OCI-LY1 (cell line): Measurements from ENCODE around the gene FOXA3.

ENCODE experiments used
- H2AFZ ChIP-seq: fragments of 200-600 bp; sonication (generic), shearing (Covaris generic); 2 replicates; pipeline ENCODE4 v1.6.0; 2014; ENCODE audit warnings: antibody characterized with exemption, mild to moderate bottlenecking, low read length
- H3F3A ChIP-seq: fragments of 200-600 bp; sonication (generic), shearing (Covaris generic); 2 replicates; pipeline ENCODE4 v1.6.0; 2014; ENCODE audit warnings: mild to moderate bottlenecking, antibody characterized with exemption, low read length, moderate library complexity; ENCODE audit not compliant: insufficient read depth
- H3K27ac ChIP-seq: fragments of 200-600 bp; sonication (generic); 2 replicates; pipeline ENCODE4 v1.5.1; 2014; ENCODE audit warnings: low read length, mixed run types, mild to moderate bottlenecking, low read depth; ENCODE audit not compliant: poor library complexity, severe bottlenecking
- H3K27me3 ChIP-seq: fragments of 200-600 bp; sonication (generic); 2 replicates; pipeline ENCODE4 v1.6.0; 2014; ENCODE audit warnings: antibody characterized with exemption, mild to moderate bottlenecking, low read length, moderate library complexity; ENCODE audit not compliant: insufficient read depth
- H3K36me3 ChIP-seq: fragments of 200-600 bp; sonication (generic); 2 replicates; pipeline ENCODE4 v1.6.1; 2014; ENCODE audit warnings: mild to moderate bottlenecking, antibody characterized with exemption, low read length, moderate library complexity, mixed read lengths; ENCODE audit not compliant: insufficient read depth
- H3K4me1 ChIP-seq: fragments of 200-600 bp; sonication (generic); 2 replicates; pipeline ENCODE4 v1.5.1; 2014; ENCODE audit warnings: mild to moderate bottlenecking, low read length, moderate library complexity; ENCODE audit not compliant: insufficient read depth, severe bottlenecking
- H3K4me2 ChIP-seq: fragments of 200-600 bp; sonication (generic), shearing (Covaris generic); 2 replicates; pipeline ENCODE4 v1.6.1; 2014; ENCODE audit warnings: low read length
- H3K4me3 ChIP-seq: fragments of 200-600 bp; sonication (generic); 2 replicates; pipeline ENCODE4 v1.5.1; 2014; ENCODE audit warnings: low read length, low read depth, mild to moderate bottlenecking, mixed read lengths; ENCODE audit not compliant: poor library complexity, severe bottlenecking
- H3K79me2 ChIP-seq: fragments of 200-600 bp; shearing (Covaris generic); 2 replicates; pipeline ENCODE4 v1.6.1; 2016; ENCODE audit warnings: mixed run types, low read length, mixed read lengths; ENCODE audit not compliant: insufficient read depth
- H3K9ac ChIP-seq: fragments of 200-600 bp; sonication (generic), shearing (Covaris generic); 2 replicates; pipeline ENCODE4 v1.6.1; 2014; ENCODE audit warnings: mild to moderate bottlenecking, low read length, mixed read lengths
- H3K9me2 ChIP-seq: fragments of 200-600 bp; sonication (generic), shearing (Covaris generic); 2 replicates; pipeline ENCODE4 v1.6.1; 2014; ENCODE audit warnings: low read depth, mild to moderate bottlenecking, low read length, mixed read lengths
- H3K9me3 ChIP-seq: fragments of 200-600 bp; shearing (Covaris generic); 2 replicates; pipeline ENCODE4 v1.6.1; 2014; ENCODE audit warnings: low read length, mixed read lengths
- H4K20me1 ChIP-seq: fragments of 200-600 bp; sonication (generic), shearing (Covaris generic); 2 replicates; pipeline ENCODE4 v1.6.0; 2016; ENCODE audit warnings: mild to moderate bottlenecking, low read length; ENCODE audit not compliant: insufficient read depth
- EZH2 ChIP-seq: fragments of 200-600 bp; sonication (generic), shearing (Covaris generic); IDR thresholded peaks from 2 replicates; pipeline ENCODE4 v1.8.0; 2017; ENCODE audit warnings: borderline replicate concordance, mixed run types, mild to moderate bottlenecking, antibody characterized with exemption, low read length, moderate library complexity, mixed read lengths
- TF ChIP-seq, protein P1 (sequence below): fragments of 200-600 bp; sonication (generic), shearing (Covaris generic); IDR thresholded peaks from 2 replicates; pipeline ENCODE4 v1.5.1; 2017; ENCODE audit warnings: mild to moderate bottlenecking, antibody characterized with exemption, low read length, moderate library complexity, mixed read lengths

Gene FOXA3

DNA sequence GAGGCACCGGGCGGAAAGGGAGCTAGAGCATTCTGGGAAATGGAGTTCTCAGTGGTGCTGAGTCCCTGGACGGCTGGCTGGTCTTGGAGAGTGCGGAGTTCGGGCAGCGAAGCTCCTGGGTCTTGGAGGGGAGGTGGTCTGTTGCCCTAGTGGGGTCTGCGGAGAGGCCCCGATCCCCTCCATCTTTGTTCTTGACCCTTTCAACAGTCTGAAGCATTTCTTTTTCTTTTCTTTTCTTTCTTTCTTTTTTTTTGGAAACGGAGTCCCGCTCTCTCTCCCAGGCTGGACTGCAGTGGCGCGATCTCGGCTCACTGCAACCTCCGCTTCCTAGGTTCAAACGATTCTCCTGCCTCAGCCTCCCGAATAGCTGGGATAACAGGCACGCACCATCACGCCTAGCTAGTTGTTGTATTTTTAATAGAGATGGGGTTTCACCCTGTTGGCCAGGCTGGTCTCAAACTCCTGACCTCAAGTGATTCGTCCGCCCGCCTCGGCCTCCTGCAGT is 739 bp upstream of the FOXA3 start:
- H3F3A ChIP-seq = 0 out of 2 replicates have a peak, but pooled peaks cover 3% of the 10 kb centered on the region
- H3K4me2 ChIP-seq = peak overlapping the region; percentile 89
- no peaks in the 10 kb centered on the region for H3K27me3 ChIP-seq
- no peaks in the 10 kb centered on the region for H3K9me3 ChIP-seq
- peaks cover 32% of the 10 kb centered on the region for H3K4me1 ChIP-seq
- peak overlapping the region; percentile 94 for H3K4me3 ChIP-seq
- TF ChIP-seq EZH2 = no peak
- TF ChIP-seq, protein P1, sequence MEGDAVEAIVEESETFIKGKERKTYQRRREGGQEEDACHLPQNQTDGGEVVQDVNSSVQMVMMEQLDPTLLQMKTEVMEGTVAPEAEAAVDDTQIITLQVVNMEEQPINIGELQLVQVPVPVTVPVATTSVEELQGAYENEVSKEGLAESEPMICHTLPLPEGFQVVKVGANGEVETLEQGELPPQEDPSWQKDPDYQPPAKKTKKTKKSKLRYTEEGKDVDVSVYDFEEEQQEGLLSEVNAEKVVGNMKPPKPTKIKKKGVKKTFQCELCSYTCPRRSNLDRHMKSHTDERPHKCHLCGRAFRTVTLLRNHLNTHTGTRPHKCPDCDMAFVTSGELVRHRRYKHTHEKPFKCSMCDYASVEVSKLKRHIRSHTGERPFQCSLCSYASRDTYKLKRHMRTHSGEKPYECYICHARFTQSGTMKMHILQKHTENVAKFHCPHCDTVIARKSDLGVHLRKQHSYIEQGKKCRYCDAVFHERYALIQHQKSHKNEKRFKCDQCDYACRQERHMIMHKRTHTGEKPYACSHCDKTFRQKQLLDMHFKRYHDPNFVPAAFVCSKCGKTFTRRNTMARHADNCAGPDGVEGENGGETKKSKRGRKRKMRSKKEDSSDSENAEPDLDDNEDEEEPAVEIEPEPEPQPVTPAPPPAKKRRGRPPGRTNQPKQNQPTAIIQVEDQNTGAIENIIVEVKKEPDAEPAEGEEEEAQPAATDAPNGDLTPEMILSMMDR = no peak
- H3K9ac ChIP-seq = peak overlapping the region; percentile 49
- H2AFZ ChIP-seq = peak overlapping the region; percentile 94
- H3K9me2 ChIP-seq = no peaks in the 10 kb centered on the region
- H4K20me1 ChIP-seq = no peaks in the 10 kb centered on the region
- H3K79me2 ChIP-seq = peaks cover 13% of the 10 kb centered on the region; the same call in 1 of the 2 replicates
- H3K27ac ChIP-seq = no peak overlapping the region
- peaks cover 15% of the 10 kb centered on the region for H3K36me3 ChIP-seq

DNA sequence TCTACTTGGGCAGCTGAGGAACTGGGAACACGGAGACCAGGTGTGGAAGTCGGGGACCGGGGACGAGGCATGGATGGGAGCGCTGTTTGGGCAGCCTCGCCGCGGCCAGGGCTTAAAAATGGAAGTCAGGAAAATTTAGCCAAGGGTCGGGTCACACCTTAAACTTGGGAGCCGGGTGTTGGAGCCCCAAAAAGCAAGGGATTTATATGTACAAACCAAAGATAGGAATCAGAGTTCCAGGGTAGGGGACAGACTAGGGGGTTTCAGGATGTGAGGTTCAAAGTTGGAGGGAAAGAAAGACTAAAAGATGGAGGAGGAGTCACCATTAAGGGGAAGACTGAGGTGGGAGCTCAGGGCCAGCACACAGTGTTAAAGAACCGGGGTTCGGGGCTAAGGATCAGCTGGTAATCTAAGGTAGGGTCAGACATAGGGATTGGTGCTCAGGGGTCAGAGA is 530 bp downstream of the FOXA3 start:
- Histone ChIP-seq H3K9me3 (no peaks in the 10 kb centered on the region), H3K27ac (no peak overlapping the region), H3K4me3 (peak overlapping the region; percentile 94)

DNA sequence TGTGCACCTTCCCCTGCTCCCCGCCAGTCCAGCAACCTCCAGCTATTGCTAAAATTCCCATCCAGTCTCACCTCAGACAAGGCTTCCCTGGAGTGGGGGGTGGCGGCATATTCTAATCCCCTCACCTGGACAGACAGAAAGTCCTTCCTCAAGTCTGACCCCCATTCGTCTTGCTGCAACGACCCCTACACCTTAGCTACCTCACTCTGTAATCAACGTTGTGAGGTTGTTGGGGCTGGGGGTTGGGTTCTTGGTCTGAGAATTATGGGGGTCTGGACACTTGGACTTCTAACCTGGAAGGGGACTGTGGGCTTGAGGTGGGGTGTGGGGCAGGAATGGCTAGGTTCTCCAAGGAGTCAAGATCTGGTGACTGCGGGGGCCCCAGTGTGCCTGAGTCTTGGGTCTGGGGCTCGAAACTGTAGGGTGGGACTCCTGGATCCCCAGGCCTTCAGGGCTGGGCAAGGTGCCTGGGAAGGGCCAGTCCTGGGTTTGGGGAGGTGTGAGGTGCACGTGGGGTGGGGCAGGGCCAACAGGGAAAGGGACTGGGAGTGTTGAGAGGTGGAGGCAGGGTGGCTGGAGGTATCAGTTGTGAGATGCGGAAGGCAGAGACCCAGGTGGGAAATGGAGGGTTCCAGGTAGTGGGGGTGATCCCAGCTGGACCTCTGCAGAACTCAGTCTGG is 1.3 kb downstream of the FOXA3 start:
- Histone ChIP-seq H3K4me2 (no peak overlapping the region), H3K27ac (no peak overlapping the region), H3K27me3 (no peaks in the 10 kb centered on the region), H2AFZ (no peak overlapping the region), H3K4me3 (no peak overlapping the region), H3K9me2 (no peaks in the 10 kb centered on the region), H3K4me1 (peaks cover 32% of the 10 kb centered on the region), H4K20me1 (no peaks in the 10 kb centered on the region), H3K9ac (no peak overlapping the region), H3K36me3 (no peaks in the 10 kb centered on the region), H3K79me2 (peaks cover 13% of the 10 kb centered on the region; the same call in 1 of the 2 replicates), H3F3A (0 out of 2 replicates have a peak, but pooled peaks cover 3% of the 10 kb centered on the region), H3K9me3 (no peaks in the 10 kb centered on the region)
- TF ChIP-seq EZH2 = no peak
- TF ChIP-seq, protein P1 = no peak

More for the DNA sequence above, 530 bp downstream of the FOXA3 start:
- H3K4me1 ChIP-seq = peaks cover 32% of the 10 kb centered on the region
- peaks cover 6% of the 10 kb centered on the region for H3K36me3 ChIP-seq
- 0 out of 2 replicates have a peak, but pooled peaks cover 3% of the 10 kb centered on the region for H3F3A ChIP-seq
- H3K27me3 ChIP-seq = no peaks in the 10 kb centered on the region
- no peak overlapping the region for H2AFZ ChIP-seq
- no peaks in the 10 kb centered on the region for H3K9me2 ChIP-seq
- H3K79me2 ChIP-seq = peaks cover 13% of the 10 kb centered on the region; the same call in 1 of the 2 replicates
- no peak for TF ChIP-seq EZH2
- TF ChIP-seq, protein P1 = no peak
- H4K20me1 ChIP-seq = no peaks in the 10 kb centered on the region
- no peak overlapping the region for H3K9ac ChIP-seq
- H3K4me2 ChIP-seq = peak overlapping the region; percentile 89
